ENCODE data around the gene PLEKHM2. TPM values are rescaled to one million over a fixed set of nuclear protein-coding genes. Genes with fewer than 3 reads are reported as not detected.

PLEKHM2 gene
- total and polyA plus RNA-seq, 12 donors = 63.7 to 106 (median 76.7) TPM

DNA sequence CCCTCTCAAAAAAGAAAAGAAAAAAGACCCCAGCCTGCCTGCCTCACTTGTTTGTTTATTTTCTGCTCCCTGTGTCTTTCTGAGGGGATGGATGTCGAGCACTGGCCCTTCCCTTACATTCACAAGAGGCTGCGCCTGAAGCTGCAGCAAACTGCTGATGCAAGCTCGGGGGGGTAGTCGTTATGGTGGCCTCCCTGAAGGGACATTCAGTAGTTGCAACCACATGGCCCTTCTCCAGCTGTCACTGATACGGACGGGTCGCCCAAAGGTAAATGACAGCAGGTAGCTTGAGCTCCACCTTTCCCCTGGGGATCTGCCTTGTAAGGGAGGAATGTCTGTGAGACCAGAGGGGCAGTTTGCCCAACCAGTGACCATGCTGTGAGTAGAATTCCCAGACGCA, 17.7 kb downstream of the PLEKHM2 start:
- Histone ChIP-seq H3K4me1 (peaks cover 26 to 82% (median 76%) of the 10 kb centered on the region in 9 donors), H3K27ac (peak overlapping the region in 4 of 10 donors; percentile 89 to 93 (median 92))
- intact Hi-C loops (cut with DNase I) = loop anchor here in 1 of 10 donors (10.0 kb wide), 1 partner anchor 87 kb away; the partner anchor contains the start of gene DDI2

DNA sequence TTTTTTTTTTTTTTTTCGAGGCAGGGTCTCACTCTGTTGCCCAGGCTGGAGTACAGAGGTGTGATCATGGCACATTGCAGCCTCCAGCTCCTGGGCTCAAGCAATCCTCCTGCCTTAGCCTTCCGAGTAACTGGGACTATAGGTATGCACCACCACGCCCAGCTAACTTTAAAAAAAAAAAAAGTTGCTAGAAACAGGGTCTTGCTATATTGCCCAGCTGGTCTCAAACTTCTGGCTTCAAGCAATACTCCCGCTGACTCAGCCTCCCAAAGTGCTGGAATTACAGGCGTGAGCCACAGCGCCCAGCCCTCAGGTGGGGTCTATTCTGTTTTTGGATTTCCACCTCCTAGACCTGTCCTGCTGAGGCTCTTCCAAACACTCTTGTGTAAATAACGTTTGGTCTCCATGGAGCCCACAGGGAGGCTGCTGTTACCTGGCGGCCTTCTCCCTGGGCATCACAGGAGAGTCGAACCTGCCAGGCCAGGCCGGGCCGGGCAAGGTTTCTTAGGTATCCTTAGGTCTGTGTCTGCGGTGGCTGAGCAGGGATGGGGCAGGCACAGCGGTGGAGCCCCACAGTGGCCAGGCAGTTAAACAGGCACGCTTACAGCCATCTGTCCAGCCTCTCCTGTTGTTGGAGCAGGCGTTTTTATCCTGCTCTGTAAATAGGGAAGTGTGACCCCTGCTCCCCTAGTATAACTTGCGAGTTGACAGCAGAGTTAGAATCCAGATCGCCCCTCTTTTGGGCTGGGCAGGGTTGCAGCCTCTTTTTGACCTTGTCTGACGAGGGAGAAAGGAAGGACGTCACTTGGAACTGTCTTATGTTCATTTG, 18.8 kb downstream of the PLEKHM2 start:
- 62% methylated on average over 19 of the region's 19 CpGs for WGBS, 2 donors
- TF ChIP-seq, protein P1, sequence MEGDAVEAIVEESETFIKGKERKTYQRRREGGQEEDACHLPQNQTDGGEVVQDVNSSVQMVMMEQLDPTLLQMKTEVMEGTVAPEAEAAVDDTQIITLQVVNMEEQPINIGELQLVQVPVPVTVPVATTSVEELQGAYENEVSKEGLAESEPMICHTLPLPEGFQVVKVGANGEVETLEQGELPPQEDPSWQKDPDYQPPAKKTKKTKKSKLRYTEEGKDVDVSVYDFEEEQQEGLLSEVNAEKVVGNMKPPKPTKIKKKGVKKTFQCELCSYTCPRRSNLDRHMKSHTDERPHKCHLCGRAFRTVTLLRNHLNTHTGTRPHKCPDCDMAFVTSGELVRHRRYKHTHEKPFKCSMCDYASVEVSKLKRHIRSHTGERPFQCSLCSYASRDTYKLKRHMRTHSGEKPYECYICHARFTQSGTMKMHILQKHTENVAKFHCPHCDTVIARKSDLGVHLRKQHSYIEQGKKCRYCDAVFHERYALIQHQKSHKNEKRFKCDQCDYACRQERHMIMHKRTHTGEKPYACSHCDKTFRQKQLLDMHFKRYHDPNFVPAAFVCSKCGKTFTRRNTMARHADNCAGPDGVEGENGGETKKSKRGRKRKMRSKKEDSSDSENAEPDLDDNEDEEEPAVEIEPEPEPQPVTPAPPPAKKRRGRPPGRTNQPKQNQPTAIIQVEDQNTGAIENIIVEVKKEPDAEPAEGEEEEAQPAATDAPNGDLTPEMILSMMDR (IDR thresholded peaks at IDR 0.05) = peak in 4 of 9 donors; percentile 27 to 45 (median 32)
- Histone ChIP-seq H3K27me3 (no peaks in the 10 kb centered on the region), H3K27ac (peak overlapping the region; percentile 62 to 93 (median 87)), H3K4me1 (peaks cover 26 to 82% (median 75%) of the 10 kb centered on the region in 9 donors), H3K4me3 (peak overlapping the region in 3 of 10 donors; percentile 0 to 10 (median 0)), H3K36me3 (peaks cover 0 to 28% (median 0%) of the 10 kb centered on the region in 9 donors), H3K9me3 (no peaks in the 10 kb centered on the region)
- intact Hi-C loops (cut with DNase I) = loop anchor here in 1 of 10 donors (10.0 kb wide), 1 partner anchor 88 kb away; the partner anchor contains the start of gene DDI2
- ATAC-seq (peak; percentile 40 to 72 (median 64)), DNase-seq (no peak)

More for the DNA sequence above, 17.7 kb downstream of the PLEKHM2 start:
- ATAC-seq (no peak), DNase-seq (no peak)
- Histone ChIP-seq H3K27me3 (no peaks in the 10 kb centered on the region), H3K36me3 (peaks cover 0 to 25% (median 0%) of the 10 kb centered on the region in 9 donors), H3K4me3 (no peak overlapping the region), H3K9me3 (no peaks in the 10 kb centered on the region)
- 85 to 90% methylated on average over 8 of the region's 8 CpGs for WGBS, 2 donors
- TF ChIP-seq, protein P1 (IDR thresholded peaks at IDR 0.05) = no peak

DNA sequence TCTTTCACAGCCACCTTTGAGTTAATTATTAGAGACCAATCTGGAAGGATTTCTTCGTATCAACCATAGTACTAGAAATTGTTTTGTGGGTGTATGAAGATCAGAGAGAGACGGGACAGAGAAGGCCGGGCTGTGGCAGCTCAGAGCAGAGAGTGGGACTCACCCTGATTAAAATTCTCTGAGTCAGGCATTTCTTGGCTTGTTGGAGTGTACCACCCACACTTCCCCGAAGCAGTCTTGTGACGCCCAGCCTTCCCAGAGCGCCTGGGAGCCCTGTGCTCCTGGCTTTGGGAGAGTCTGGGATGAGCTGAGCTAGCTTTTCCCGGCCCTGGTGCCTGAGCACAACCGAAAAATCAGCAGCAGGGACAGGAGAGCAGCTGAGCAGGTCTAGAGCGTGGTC, 19.4 kb downstream of the PLEKHM2 start:
- 15 to 21% methylated on average over 9 of the region's 9 CpGs for WGBS, 2 donors
- Histone ChIP-seq H3K4me3 (peak overlapping the region in 3 of 10 donors; percentile 0 to 10 (median 0)), H3K36me3 (peaks cover 0 to 28% (median 0%) of the 10 kb centered on the region in 9 donors), H3K4me1 (peaks cover 26 to 88% (median 70%) of the 10 kb centered on the region in 9 donors), H3K27ac (peak overlapping the region; percentile 62 to 93 (median 87)), H3K9me3 (no peaks in the 10 kb centered on the region), H3K27me3 (no peaks in the 10 kb centered on the region)
- ATAC-seq (peak; percentile 86 to 95 (median 93)), DNase-seq (peak; percentile 64 to 83)
- intact Hi-C loops (cut with DNase I) = loop anchor here in 1 of 10 donors (10.0 kb wide), 1 partner anchor 89 kb away; the partner anchor contains the start of gene DDI2
- TF ChIP-seq, protein P1 (IDR thresholded peaks at IDR 0.05) = no peak

- peaks cover 26 to 99% (median 71%) of the 10 kb centered on the region in 9 donors for H3K4me1 ChIP-seq
- no peaks in the 10 kb centered on the region for H3K9me3 ChIP-seq
- peaks cover 0 to 28% (median 0%) of the 10 kb centered on the region in 9 donors for H3K36me3 ChIP-seq
- H3K27ac ChIP-seq = peak overlapping the region in 8 of 10 donors; percentile 72 to 93 (median 88)
- TF ChIP-seq, protein P1 (IDR thresholded peaks at IDR 0.05) = no peak
- ATAC-seq = no peak
- intact Hi-C loops (cut with DNase I) = loop anchor here in 1 of 10 donors (10.0 kb wide), 1 partner anchor 90 kb away; the partner anchor contains the start of gene DDI2
- no peaks in the 10 kb centered on the region for H3K27me3 ChIP-seq
- DNase-seq = no peak
- H3K4me3 ChIP-seq = no peak overlapping the region
- 71 to 90% methylated on average over 17 of the region's 17 CpGs for WGBS, 2 donors
These were observed 20.5 kb downstream of the PLEKHM2 start for GRCh38 chr1:15704526-15705183.
